Upper lobe of left lung (tissue), 6 donors: ENCODE data around the gene GAK. TPM values are rescaled to one million over a fixed set of nuclear protein-coding genes. Genes with fewer than 3 reads are reported as not detected.

Experiments
- ATAC-seq, 2 donors: fragments of 200-7000 bp; cut with Tn5 transposase; one replicate each; pipeline ENCODE4 v1.9.1; 2022; ENCODE audit warnings: mild to moderate bottlenecking in 2 of 2, moderate library complexity in 2 of 2; ENCODE audit not compliant: low FRiP score in 2 of 2
- DNase-seq, 2 donors: peaks; one replicate each; pipeline ENCODE4 v3.0.0-alpha.2; 2019 to 2020
- H3K27ac ChIP-seq, 4 donors: fragments of 200-600 bp; sonication (generic); one replicate each; pipeline ENCODE4 v1.5.1; 2016 to 2019
- H3K27me3 ChIP-seq, 4 donors: fragments of 200-600 bp; sonication (generic); one replicate each; pipeline ENCODE4 v1.5.1; 2017 to 2019
- H3K36me3 ChIP-seq, 4 donors: fragments of 200-600 bp; sonication (generic); one replicate each; pipeline ENCODE4 v1.5.1; 2016 to 2019
- H3K4me1 ChIP-seq, 4 donors: fragments of 200-600 bp; sonication (generic); one replicate each; pipeline ENCODE4 v1.5.1; 2018 to 2019
- H3K4me3 ChIP-seq, 4 donors: fragments of 200-600 bp; sonication (generic); one replicate each; pipeline ENCODE4 v1.5.1; 2017 to 2019; ENCODE audit warnings: mild to moderate bottlenecking in 2 of 4, moderate library complexity in 1 of 4
- H3K9me3 ChIP-seq, 4 donors: fragments of 200-600 bp; sonication (generic); one replicate each; pipeline ENCODE4 v1.5.1; 2018 to 2019
- EP300 ChIP-seq, 4 donors: sonication (generic); formaldehyde crosslinking; IDR thresholded peaks; one replicate each; pipeline ENCODE4 v1.5.1; 2017; ENCODE audit warnings: antibody characterized with exemption in 4 of 4, control low read depth in 2 of 4
- POLR2A ChIP-seq, 4 donors: fragments of 450-650 bp; IDR thresholded peaks; one replicate each; pipeline ENCODE4 v1.5.1; 2016 to 2017; ENCODE audit warnings: antibody characterized with exemption in 4 of 4, mild to moderate bottlenecking in 2 of 4
- POLR2AphosphoS5 ChIP-seq, 2 donors: sonication (generic); formaldehyde crosslinking; IDR thresholded peaks; one replicate each; pipeline ENCODE4 v1.5.1; 2017; ENCODE audit warnings: antibody characterized with exemption in 2 of 2
- WGBS, 2 donors: methylation state at CpG; one replicate each; pipeline ENCODE4 v1.1.5; 2017 to 2018; 5-methylcytosine and 5-hydroxymethylcytosine counted together
- total RNA-seq, 6 donors: library from RNA; depleted of rRNA in 4 of 6; stranded (reverse); fragments of >200 nt in 4 of 6; gene quantifications; one replicate each; pipeline versions ENCODE4 v1.1.0 to v1.2.1, GENCODE V29; 2016 to 2021
- TF ChIP-seq, protein P1 (sequence below), 6 experiments: fragments of 450-650 bp in 4 of 6; fragments of 200-600 bp in 2 of 6; sonication (generic) in 2 of 6; IDR thresholded peaks; one replicate each; pipeline ENCODE4 v1.5.1; 2016 to 2019; ENCODE audit warnings: antibody characterized with exemption in 6 of 6
- donor health status: DM: no; HTN: no; CAD: no; lungs with moderate emphysema.
- donor health status: DM: no; HTN: yes; CAD: no; lungs with severe emphysema.

The GAK gene
- total RNA-seq, 6 donors from 2014 or later = 116 to 380 (median 154) TPM

DNA sequence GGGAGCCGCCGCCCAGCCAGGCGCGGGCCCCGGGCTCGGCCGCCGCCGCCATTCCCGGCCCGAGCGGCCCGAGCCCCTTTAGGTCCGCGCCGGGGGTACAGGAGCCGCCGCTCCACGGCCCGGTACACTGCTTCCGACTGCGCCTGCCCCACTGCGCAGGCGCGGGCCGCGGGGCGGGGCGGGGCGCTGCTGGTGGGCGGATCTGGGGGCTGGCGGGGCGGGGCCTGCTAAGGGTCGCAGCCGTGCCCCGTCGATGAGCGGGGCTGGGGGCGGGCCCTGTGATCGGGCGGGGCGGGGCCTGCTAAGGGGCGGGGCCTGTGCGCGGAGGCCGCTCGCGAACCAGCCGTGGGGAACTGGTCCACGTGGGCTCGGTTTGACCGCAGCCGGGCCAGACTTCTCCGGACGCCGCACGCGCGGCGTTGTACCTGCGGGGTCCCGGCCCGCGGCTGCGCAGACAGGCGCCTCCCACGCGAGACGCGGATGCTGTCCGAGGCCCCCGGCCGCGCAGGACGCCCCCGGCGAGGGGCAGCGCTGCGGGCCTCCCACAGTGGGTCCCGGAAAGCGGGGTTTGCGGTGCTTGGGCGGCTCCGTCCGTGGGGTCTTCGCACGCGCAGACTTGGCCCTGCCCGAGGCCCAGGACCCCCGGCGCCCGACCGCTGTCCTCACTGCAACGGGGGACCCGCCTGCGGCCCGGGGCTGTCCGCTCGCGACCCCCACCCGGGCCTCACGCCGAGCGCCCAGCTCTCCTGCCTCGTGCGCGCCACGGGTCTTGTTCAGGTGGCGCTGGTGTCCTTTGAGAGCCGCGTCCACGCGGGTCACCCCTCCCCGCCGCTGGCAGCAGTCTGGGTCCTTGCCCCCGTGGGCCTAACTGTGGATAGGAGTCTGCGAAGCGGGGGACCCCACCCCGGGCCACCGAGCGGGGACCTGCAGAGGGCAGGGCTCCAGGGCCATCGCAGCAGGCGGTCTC lies 41.6 kb upstream of the GAK start, which contains the start of gene DGKQ:
DGKQ (minus strand) TSS at position 139 of the 967 bp plus-strand sequence; CDS start at position 52, 87 bp downstream.
- DNase-seq = peak; percentile 93 to 98
- no peak for TF ChIP-seq EP300 (IDR thresholded peaks at IDR 0.05)
- TF ChIP-seq, protein P1, sequence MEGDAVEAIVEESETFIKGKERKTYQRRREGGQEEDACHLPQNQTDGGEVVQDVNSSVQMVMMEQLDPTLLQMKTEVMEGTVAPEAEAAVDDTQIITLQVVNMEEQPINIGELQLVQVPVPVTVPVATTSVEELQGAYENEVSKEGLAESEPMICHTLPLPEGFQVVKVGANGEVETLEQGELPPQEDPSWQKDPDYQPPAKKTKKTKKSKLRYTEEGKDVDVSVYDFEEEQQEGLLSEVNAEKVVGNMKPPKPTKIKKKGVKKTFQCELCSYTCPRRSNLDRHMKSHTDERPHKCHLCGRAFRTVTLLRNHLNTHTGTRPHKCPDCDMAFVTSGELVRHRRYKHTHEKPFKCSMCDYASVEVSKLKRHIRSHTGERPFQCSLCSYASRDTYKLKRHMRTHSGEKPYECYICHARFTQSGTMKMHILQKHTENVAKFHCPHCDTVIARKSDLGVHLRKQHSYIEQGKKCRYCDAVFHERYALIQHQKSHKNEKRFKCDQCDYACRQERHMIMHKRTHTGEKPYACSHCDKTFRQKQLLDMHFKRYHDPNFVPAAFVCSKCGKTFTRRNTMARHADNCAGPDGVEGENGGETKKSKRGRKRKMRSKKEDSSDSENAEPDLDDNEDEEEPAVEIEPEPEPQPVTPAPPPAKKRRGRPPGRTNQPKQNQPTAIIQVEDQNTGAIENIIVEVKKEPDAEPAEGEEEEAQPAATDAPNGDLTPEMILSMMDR (IDR thresholded peaks at IDR 0.05) = no peak
- TF ChIP-seq POLR2A (IDR thresholded peaks at IDR 0.05) = peak in 1 of 4 donors; percentile 36
- H3K4me1 ChIP-seq = peaks cover 20 to 40% (median 23%) of the 10 kb centered on the region in 4 donors
- no peaks in the 10 kb centered on the region for H3K36me3 ChIP-seq
- H3K27me3 ChIP-seq = no peaks in the 10 kb centered on the region
- ATAC-seq = peak; percentile 95 to 98
- WGBS, 2 donors = 48 to 92% methylated on average over 2 to 36 of the region's 123 CpGs
- no peaks in the 10 kb centered on the region for H3K9me3 ChIP-seq
- peak within 1 kb of the TSS in 2 of 4 donors; percentile 24 to 59 for H3K27ac ChIP-seq
- peak within 1 kb of the TSS; percentile 74 to 97 (median 92) for H3K4me3 ChIP-seq

DNA sequence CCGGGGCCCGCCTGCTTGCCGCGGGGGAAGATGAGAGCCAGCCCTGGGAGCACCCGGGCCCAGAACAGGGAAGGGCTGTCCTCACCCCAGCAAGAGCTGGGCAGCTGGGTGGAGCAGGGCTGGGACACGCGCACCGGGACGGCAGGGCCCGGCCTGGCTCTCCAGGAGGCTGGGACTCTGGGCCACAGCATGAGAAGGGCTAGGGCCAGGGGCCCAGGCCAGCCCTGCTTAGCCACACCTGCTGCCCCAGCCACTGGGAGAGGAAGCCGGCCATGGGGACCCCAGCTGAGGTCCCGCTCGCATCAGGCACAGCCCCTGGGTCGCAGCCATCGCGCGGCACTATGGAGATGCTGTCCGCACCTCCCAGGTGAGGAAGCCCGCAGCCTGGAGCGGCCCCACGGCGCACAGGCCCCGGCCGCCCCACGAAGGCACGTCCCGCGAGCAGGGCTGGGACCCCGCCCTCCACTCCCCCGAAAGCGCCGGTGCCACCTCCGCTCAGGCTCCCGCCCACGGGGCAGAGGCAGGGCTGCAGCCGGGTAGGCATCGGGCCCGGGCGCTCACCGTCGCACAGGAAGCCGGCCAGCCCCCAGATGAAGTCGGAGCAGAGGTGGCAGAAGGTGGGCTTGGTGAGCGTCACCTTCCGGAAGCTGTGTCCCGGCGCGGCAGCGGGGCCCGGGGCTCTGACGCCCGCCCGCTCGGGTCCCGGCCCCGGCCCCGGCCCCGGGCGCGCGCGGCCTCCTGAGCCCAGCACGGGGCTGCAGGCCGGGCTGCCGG lies 40.7 kb upstream of the GAK start:
- ATAC-seq = peak; percentile 23 to 34
- H3K27me3 ChIP-seq = peaks cover 0 to 4% (median under 1%) of the 10 kb centered on the region in 4 donors
- peak overlapping the region in 2 of 4 donors; percentile 24 to 59 for H3K27ac ChIP-seq
- H3K4me3 ChIP-seq = peak overlapping the region; percentile 74 to 97 (median 92)
- DNase-seq = peak in 1 of 2 donors; percentile 91
- peaks cover 0 to under 1% (median 0%) of the 10 kb centered on the region in 4 donors for H3K36me3 ChIP-seq
- H3K9me3 ChIP-seq = no peaks in the 10 kb centered on the region
- peaks cover 20 to 45% (median 24%) of the 10 kb centered on the region in 4 donors for H3K4me1 ChIP-seq
- TF ChIP-seq POLR2AphosphoS5 (IDR thresholded peaks at IDR 0.05) = no peak
- no peak for TF ChIP-seq POLR2A (IDR thresholded peaks at IDR 0.05)
- no peak for TF ChIP-seq EP300 (IDR thresholded peaks at IDR 0.05)
- TF ChIP-seq, protein P1 (IDR thresholded peaks at IDR 0.05) = no peak
- 0 to 1% methylated on average over 6 to 30 of the region's 65 CpGs for WGBS, 2 donors

DNA sequence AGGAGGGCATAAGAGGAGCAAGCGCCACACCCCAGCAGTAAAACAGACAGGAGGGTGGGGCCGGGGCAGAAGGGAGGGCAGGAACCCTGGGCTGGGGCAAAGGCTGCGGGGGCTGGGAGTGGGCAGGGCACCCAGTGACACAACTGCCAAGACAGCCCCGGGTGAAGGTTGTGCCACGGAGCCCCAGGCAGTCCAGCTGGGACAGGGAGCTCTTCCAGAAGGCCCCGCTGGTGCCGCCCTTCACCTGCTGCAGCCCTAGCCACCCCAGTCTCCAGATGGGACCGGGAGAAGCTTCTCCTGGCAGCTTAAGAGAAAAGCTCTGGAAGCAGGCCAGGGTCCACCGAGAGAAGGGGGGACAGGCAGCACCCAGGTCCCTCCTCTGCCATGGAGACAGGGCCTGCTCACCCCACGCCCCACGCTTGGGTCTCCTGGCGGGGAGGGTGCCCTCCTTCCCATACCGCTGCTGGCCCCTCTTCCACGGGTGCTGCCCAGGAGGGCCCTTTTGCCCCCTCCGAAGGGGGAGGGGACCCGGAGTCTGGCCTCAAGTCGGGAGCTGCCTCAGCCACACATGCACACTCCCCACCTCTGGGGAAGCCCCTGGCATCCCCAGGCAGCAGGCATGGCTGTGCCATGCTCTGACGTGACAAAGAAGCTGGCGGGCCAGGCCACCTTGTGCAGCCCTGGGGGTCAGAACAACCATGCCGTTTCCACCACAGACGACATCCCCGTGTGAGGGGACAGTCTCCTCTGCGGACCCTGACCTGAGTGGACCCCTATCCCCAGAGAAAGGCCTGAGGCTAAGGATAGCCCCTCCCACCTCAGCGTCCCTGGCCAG lies 39.8 kb upstream of the GAK start:
- 62 to 74% methylated on average over 7 to 14 of the region's 24 CpGs for WGBS, 2 donors

More for the DNA sequence above, 39.8 kb upstream of the GAK start:
- Histone ChIP-seq H3K36me3 (peaks cover 0 to 9% (median 1%) of the 10 kb centered on the region in 4 donors), H3K27ac (no peak overlapping the region), H3K9me3 (no peaks in the 10 kb centered on the region), H3K4me1 (peaks cover 20 to 51% (median 25%) of the 10 kb centered on the region in 4 donors), H3K4me3 (peak overlapping the region in 3 of 4 donors; percentile 88 to 97 (median 96)), H3K27me3 (peaks cover 0 to 6% (median 2%) of the 10 kb centered on the region in 4 donors)
- ATAC-seq (no peak), DNase-seq (peak in 1 of 2 donors; percentile 61)
- TF ChIP-seq POLR2AphosphoS5 (IDR thresholded peaks at IDR 0.05) (no peak), EP300 (IDR thresholded peaks at IDR 0.05) (no peak), POLR2A (IDR thresholded peaks at IDR 0.05) (no peak)
- TF ChIP-seq, protein P1 (IDR thresholded peaks at IDR 0.05) = no peak
